ENCODE results near the gene IGFBPL1. TPM values are rescaled to one million over a fixed set of nuclear protein-coding genes. Genes with fewer than 3 reads are reported as not detected.

The IGFBPL1 gene
- total RNA-seq, 2 experiments from 2014 or later: not detected

GRCh38 chr9:38387066-38387465, 37.2 kb downstream of the IGFBPL1 start:
- H2AFZ ChIP-seq (ENCODE audit: low read length): no peak overlapping the region
- no peak overlapping the region for H3K27ac ChIP-seq (ENCODE audit: low read depth, low read length, poor library complexity, severe bottlenecking)
- no peaks in the 10 kb centered on the region for H3K9me2 ChIP-seq (ENCODE audit: insufficient read depth, low read length)
- H3K9me3 ChIP-seq (ENCODE audit: low read length): no peaks in the 10 kb centered on the region
- intact Hi-C loops (cut with micrococcal nuclease; ENCODE audit: unreplicated experiment): no loop called here
- no peak overlapping the region for H3K4me3 ChIP-seq (ENCODE audit: low read depth, low read length, poor library complexity, severe bottlenecking)
- POLR2A ChIA-PET: no interaction called here
- TF ChIP-seq EZH2phosphoT487 (IDR thresholded peaks at IDR 0.05; ENCODE audit: borderline replicate concordance, low read depth, low read length) (no peak), CTCF (conservative IDR thresholded peaks at IDR 0.05; ENCODE audit: low read length) (no peak)
- BruUV-seq (replicated peaks): no TSS peak
- H3K36me3 ChIP-seq (ENCODE audit: insufficient read depth, low read length): no peaks in the 10 kb centered on the region
- DNase-seq (ENCODE audit: low spot score): no peak
- CTCF ChIA-PET (ENCODE audit: unreplicated experiment): no interaction called here
- no peaks in the 10 kb centered on the region for H4K20me1 ChIP-seq (ENCODE audit: insufficient read depth, low read length)
- no peaks in the 10 kb centered on the region for H3K79me2 ChIP-seq (ENCODE audit: insufficient read depth, low read depth, low read length)
- H3K4me1 ChIP-seq (ENCODE audit: insufficient read depth, low read length, poor library complexity, severe bottlenecking): no peaks in the 10 kb centered on the region
- no peak overlapping the region for H3K4me2 ChIP-seq (ENCODE audit: low read length)

- TF ChIP-seq EZH2phosphoT487 (IDR thresholded peaks at IDR 0.05; ENCODE audit: borderline replicate concordance, low read depth, low read length): no peak
- TF ChIP-seq CTCF (conservative IDR thresholded peaks at IDR 0.05; ENCODE audit: low read length): no peak
- Histone ChIP-seq H3K9me3 (ENCODE audit: low read length) (no peaks in the 10 kb centered on the region), H3K9me2 (ENCODE audit: insufficient read depth, low read length) (no peaks in the 10 kb centered on the region), H3K27ac (ENCODE audit: low read depth, low read length, poor library complexity, severe bottlenecking) (no peak overlapping the region), H3K4me3 (ENCODE audit: low read depth, low read length, poor library complexity, severe bottlenecking) (no peak overlapping the region), H3K4me2 (ENCODE audit: low read length) (no peak overlapping the region), H3K79me2 (ENCODE audit: insufficient read depth, low read depth, low read length) (no peaks in the 10 kb centered on the region), H3K36me3 (ENCODE audit: insufficient read depth, low read length) (no peaks in the 10 kb centered on the region), H4K20me1 (ENCODE audit: insufficient read depth, low read length) (no peaks in the 10 kb centered on the region), H3K4me1 (ENCODE audit: insufficient read depth, low read length, poor library complexity, severe bottlenecking) (no peaks in the 10 kb centered on the region), H2AFZ (ENCODE audit: low read length) (no peak overlapping the region)
- no peak for DNase-seq (ENCODE audit: low spot score)
- intact Hi-C loops (cut with micrococcal nuclease; ENCODE audit: unreplicated experiment): no loop called here
- ChIA-PET CTCF (ENCODE audit: unreplicated experiment) (no interaction called here), POLR2A (no interaction called here)
- no TSS peak for BruUV-seq (replicated peaks)
Measured at GRCh38 chr9:38386319-38386895, 37.8 kb downstream of the IGFBPL1 start.

GRCh38 chr9:38385896-38386295, 38.4 kb downstream of the IGFBPL1 start:
- ChIA-PET POLR2A (no interaction called here), CTCF (ENCODE audit: unreplicated experiment) (no interaction called here)
- TF ChIP-seq CTCF (conservative IDR thresholded peaks at IDR 0.05; ENCODE audit: low read length) (no peak), EZH2phosphoT487 (IDR thresholded peaks at IDR 0.05; ENCODE audit: borderline replicate concordance, low read depth, low read length) (no peak)
- Histone ChIP-seq H3K27ac (ENCODE audit: low read depth, low read length, poor library complexity, severe bottlenecking) (no peak overlapping the region), H4K20me1 (ENCODE audit: insufficient read depth, low read length) (no peaks in the 10 kb centered on the region), H2AFZ (ENCODE audit: low read length) (no peak overlapping the region), H3K9me2 (ENCODE audit: insufficient read depth, low read length) (no peaks in the 10 kb centered on the region), H3K79me2 (ENCODE audit: insufficient read depth, low read depth, low read length) (no peaks in the 10 kb centered on the region), H3K4me2 (ENCODE audit: low read length) (no peak overlapping the region), H3K4me1 (ENCODE audit: insufficient read depth, low read length, poor library complexity, severe bottlenecking) (no peaks in the 10 kb centered on the region), H3K36me3 (ENCODE audit: insufficient read depth, low read length) (no peaks in the 10 kb centered on the region), H3K9me3 (ENCODE audit: low read length) (no peaks in the 10 kb centered on the region), H3K4me3 (ENCODE audit: low read depth, low read length, poor library complexity, severe bottlenecking) (no peak overlapping the region)
- DNase-seq (ENCODE audit: low spot score): no peak
- BruUV-seq (replicated peaks): no TSS peak
- intact Hi-C loops (cut with micrococcal nuclease; ENCODE audit: unreplicated experiment): no loop called here
